Cardiac fibroblast (primary cell): ENCODE measurements around the gene TMBIM4.

ENCODE experiments used
- DNase-seq, 2 donors: peaks; one replicate each; pipeline versions ENCODE4 v3.0.0 to v3.0.0-alpha.2; 2010; ENCODE audit warnings: low read depth in 2 of 2
- H3K4me3 ChIP-seq, 2 donors: replicated peaks in 1 of 2; 1 replicate in 1 of 2; 2 replicates in 1 of 2; pipeline ENCODE4 v1.5.1; 2011; ENCODE audit warnings: low read depth in 2 of 2, low read length in 2 of 2, mild to moderate bottlenecking in 2 of 2, moderate library complexity in 1 of 2
- CTCF ChIP-seq: IDR thresholded peaks from one replicate; pipeline ENCODE4 v1.5.1; 2011; ENCODE audit warnings: low read depth, mild to moderate bottlenecking, low read length, inconsistent platforms

The TMBIM4 gene

GRCh38 chr12:66191547-66192126 is 21.8 kb upstream of the TMBIM4 start:
- H3K4me3 ChIP-seq, result no peak overlapping the region
- no peak for TF ChIP-seq CTCF
- DNase-seq, result no peak

DNA sequence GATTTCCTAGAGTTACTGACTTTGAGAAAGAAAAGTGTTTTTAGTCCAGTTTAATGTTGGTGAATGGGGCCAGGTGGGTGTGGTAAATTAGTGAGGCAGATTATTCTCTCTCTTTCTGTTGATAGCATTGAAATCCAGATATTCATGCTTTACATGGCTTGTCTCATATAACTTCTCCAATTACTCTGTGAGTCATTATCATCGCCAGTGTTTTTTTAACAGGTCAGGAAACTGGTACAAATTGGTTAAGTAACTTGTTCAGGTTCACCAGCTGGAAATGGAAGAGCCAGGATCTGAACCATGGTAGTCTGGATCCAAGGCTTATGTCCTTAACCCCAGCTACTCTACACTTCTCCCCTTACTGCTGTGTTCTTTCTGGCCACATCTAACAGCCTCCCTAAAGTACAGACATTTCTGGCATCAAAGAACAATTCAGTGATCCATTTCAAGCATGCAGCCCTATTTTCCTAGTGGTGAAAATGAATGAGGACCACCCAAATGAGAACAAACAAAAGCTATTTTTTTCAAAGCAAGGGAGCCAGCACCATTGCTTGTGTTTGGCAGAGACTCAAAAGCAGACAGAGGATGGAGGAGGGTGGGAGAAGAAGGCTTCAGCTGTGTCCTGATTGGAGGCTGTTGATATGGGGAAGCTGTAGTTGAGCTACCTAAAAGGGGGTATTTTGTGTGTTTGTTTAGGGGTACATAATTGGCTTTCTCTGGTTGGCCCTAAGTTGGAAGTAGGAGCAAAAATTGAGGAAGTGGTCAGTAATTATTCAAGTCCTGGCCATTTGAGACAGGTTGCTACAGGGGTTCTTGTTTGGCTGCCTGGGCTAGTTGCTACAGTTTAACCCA is 20.9 kb upstream of the TMBIM4 start:
- TF ChIP-seq CTCF, result no peak
- peak overlapping the region; percentile 57 to 66 for H3K4me3 ChIP-seq
- peak; percentile 36 to 53 for DNase-seq

GRCh38 chr12:66189889-66190288 is 20.1 kb upstream of the TMBIM4 start:
- DNase-seq, result peak in 1 of 2 donors; percentile 38
- H3K4me3 ChIP-seq, result peak overlapping the region; percentile 57 to 66
- no peak for TF ChIP-seq CTCF

GRCh38 chr12:66189486-66189843 is 19.7 kb upstream of the TMBIM4 start:
- TF ChIP-seq CTCF, result no peak
- DNase-seq, result peak in 1 of 2 donors; percentile 43
- H3K4me3 ChIP-seq, result peak overlapping the region; percentile 57 to 66

DNA sequence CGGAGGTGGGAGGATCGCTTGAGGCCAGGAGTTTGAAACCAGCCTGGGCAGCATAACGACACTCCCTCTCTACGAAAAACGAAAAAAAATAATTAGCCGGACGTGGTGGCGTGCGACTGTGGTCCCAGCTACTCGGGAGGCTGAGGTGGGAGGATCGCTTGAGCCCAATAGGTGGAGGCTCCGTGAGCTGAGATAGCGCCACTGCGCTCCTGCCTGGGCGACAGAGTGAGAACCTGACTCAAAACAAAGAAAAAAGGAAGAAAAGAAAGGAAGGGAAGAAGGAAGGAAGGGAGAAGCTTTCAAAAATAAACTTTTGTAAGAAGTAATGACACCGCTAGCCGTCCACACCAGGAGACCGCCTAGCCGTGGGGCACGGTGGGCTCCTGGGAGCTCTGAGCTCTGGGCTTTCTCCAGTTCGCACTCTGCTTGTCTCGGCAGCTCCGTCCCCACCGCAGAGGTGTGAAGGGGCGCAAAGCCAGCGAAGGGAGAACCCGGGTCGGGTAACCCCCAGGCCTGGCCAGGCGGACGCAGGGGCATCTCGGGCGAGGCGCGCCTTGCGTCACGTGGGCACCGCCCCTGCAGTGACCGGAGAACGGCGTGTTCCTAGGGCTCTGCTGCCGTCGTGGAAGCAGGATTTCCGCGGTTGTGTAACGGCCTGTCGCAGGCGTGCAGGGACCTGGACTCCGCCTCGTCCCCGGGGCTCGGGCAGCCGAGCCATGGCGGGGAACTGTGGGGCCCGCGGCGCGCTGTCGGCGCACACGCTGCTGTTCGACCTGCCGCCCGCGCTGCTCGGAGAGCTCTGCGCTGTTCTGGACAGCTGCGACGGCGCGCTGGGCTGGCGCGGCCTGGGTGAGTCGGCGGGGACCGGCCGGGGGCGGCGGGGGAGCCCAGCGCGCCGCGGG is 19.0 kb upstream of the TMBIM4 start, which contains the start of gene IRAK3:
Gene IRAK3 (plus strand): TSS at position 631 of the 902 bp plus-strand sequence. CDS start 86 bp downstream, at position 717.
- no peak for TF ChIP-seq CTCF
- peak; percentile 77 to 79 for DNase-seq

GRCh38 chr12:66187821-66188220 is 18.0 kb upstream of the TMBIM4 start:
- H3K4me3 ChIP-seq, result no peak overlapping the region
- DNase-seq, result no peak
- TF ChIP-seq CTCF, result no peak

More for the DNA sequence above, 19.0 kb upstream of the TMBIM4 start, which contains the start of gene IRAK3:
- peak within 1 kb of the TSS; percentile 57 to 66 for H3K4me3 ChIP-seq
